ENCODE measurements around the gene CIBAR2. TPM values are rescaled to one million over a fixed set of nuclear protein-coding genes. Genes with fewer than 3 reads are reported as not detected.

CIBAR2 gene
- not detected for total RNA-seq (2021; fragmentation: NEBNext Ultra II Directional; extraction: Animal tissue kit (Norgen Biotek cat#: 25700))
- long read RNA-seq = 0 reads

- TF ChIP-seq CTCF (IDR thresholded peaks at IDR 0.05) = no peak
- no peak within 1 kb of the TSS for H3K4me3 Mint-ChIP-seq
- no peaks in the 10 kb centered on the region for H3K9me3 Mint-ChIP-seq
- DNase-seq = no peak
- peaks cover 4% of the 10 kb centered on the region; the same call in 1 of the 2 replicates for H3K27me3 Mint-ChIP-seq (ENCODE audit: insufficient read depth)
- no peaks in the 10 kb centered on the region for H3K36me3 Mint-ChIP-seq (ENCODE audit: low read depth)
- H3K27ac Mint-ChIP-seq = no peak within 1 kb of the TSS
- peaks cover 13% of the 10 kb centered on the region for H3K4me1 Mint-ChIP-seq (ENCODE audit: low read depth)
Measured at GRCh38 chr16:85112364-85112763, at the start of gene CIBAR2. CIBAR2 (minus strand) TSS chr16:85112472; CDS start chr16:85112352, 120 bp downstream.

DNA sequence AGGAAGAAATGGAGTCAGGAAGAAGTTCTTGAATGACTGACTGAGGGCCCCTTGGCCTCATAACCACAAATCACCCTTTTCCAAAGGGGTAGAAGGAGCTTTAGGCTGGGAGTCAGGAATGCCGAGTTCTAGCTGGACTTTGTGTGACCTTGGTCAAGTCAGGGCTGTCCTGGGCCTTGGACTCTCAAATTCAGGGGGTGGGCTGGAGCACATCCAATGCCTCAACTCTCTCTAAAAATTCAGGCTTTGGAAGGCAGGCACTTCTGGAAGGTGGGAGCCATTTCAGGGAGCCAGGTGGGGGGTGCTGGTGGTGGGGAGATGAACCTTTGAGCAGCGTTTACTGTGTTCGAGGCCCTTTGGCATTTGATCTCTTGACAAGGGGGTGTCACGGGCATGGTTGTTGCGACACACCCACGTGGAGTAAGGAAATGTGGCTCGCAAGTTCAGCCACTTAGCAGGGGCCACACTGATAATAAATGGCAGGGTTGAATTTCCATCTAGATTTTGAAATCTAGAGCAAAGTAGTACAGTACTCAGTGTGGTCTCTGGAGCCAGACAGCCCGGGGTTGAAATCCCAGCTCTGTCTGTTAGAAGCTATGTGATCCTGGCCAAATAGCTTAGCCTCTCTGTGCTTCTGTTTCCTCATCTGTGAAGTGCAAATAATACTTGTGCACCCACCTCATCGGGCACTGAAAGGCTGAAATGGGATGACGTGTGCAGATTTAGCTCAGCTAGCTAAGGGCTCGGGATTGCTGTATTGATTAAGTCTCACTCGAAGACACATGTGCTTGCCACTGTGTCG lies 47.1 kb upstream of the CIBAR2 start:
- Mint-ChIP-seq H3K4me3 (no peak overlapping the region), H3K27ac (no peak overlapping the region), H3K9me3 (no peaks in the 10 kb centered on the region), H3K27me3 (ENCODE audit: insufficient read depth) (peaks cover 7% of the 10 kb centered on the region), H3K4me1 (ENCODE audit: low read depth) (peaks cover 37% of the 10 kb centered on the region), H3K36me3 (ENCODE audit: low read depth) (no peaks in the 10 kb centered on the region)
- TF ChIP-seq CTCF (IDR thresholded peaks at IDR 0.05) = no peak
- DNase-seq = no peak

DNA sequence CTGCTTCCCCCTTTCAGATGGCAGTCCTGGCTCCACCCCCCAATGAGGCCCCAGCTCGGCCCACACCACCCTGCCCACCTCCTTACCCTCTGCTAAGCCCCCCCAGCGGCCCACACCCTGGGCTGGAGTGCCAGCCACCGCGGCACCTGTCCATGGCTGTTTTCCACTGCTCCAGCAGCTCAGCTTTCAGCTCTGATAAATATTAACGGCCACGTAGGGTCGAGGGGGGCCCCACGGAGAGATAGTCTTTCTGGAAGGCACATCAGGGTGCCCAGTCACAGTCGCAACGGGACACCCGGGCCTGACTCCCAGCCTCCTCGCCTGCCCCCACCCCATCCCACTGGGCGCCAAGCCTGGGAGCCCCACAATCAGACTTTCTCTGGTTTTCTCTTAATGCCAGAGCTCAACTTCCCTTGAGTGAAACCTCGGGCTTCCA lies 46.5 kb upstream of the CIBAR2 start:
- Mint-ChIP-seq H3K27ac (no peak overlapping the region), H3K36me3 (ENCODE audit: low read depth) (no peaks in the 10 kb centered on the region), H3K9me3 (no peaks in the 10 kb centered on the region), H3K27me3 (ENCODE audit: insufficient read depth) (peaks cover 7% of the 10 kb centered on the region), H3K4me1 (ENCODE audit: low read depth) (peaks cover 37% of the 10 kb centered on the region), H3K4me3 (no peak overlapping the region)
- no peak for TF ChIP-seq CTCF (IDR thresholded peaks at IDR 0.05)
- no peak for DNase-seq

DNA sequence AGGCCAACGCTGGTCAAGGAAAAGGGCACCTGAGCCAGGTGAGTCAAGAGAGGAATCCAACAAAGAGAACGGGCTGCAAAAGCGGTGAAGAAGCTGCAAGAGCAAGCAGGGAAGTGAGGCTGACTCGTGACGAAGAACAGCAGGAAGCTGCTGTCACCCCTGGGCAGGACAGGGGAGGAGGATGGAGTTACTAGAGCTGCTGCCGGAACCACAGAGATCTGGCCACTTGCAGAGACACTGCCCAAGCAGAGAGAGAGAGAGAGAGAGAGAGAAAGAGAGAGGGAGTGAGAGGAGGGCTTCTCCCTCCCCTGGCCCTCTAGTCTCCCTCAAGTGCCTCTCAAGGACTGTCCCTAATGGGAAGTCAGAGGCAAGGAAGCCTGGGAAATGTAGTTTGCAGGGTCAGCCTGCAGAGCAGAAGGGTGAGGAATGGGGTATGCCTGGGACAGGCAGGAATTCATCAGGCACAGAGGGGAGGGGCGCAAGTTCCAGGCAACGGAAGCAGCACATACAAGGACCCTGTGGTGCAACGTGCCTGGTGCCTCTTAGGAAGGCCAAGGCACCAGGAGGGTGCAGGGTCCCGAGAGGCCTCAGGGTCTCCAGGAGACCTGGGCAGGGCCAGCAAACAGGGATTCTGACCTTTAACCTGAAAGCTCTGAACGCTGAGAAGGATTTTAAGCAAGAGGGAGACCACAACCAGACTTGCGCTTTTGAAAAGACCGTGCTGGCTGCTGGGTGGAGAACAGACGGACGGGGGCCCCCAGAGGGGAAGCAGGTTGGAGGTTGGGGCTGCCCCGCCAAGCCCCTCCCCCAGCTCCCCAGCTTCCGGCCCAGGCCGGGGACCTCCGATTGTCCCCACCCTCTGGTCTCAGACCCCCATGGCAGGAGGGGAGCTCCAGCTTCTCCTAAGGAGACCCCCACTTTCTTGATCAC lies 45.8 kb upstream of the CIBAR2 start:
- Mint-ChIP-seq H3K27me3 (ENCODE audit: insufficient read depth) (peaks cover 4% of the 10 kb centered on the region; the same call in 1 of the 2 replicates), H3K4me3 (no peak overlapping the region), H3K36me3 (ENCODE audit: low read depth) (no peaks in the 10 kb centered on the region), H3K27ac (no peak overlapping the region), H3K4me1 (ENCODE audit: low read depth) (peaks cover 36% of the 10 kb centered on the region), H3K9me3 (no peaks in the 10 kb centered on the region)
- DNase-seq = no peak
- TF ChIP-seq CTCF (IDR thresholded peaks at IDR 0.05) = no peak

- Mint-ChIP-seq H3K27ac (no peak overlapping the region), H3K36me3 (ENCODE audit: low read depth) (no peaks in the 10 kb centered on the region), H3K4me1 (ENCODE audit: low read depth) (peaks cover 29% of the 10 kb centered on the region), H3K4me3 (no peak overlapping the region), H3K27me3 (ENCODE audit: insufficient read depth) (peaks cover 4% of the 10 kb centered on the region; the same call in 1 of the 2 replicates), H3K9me3 (no peaks in the 10 kb centered on the region)
- no peak for TF ChIP-seq CTCF (IDR thresholded peaks at IDR 0.05)
- no peak for DNase-seq
Measured at GRCh38 chr16:85157372-85157771, 45.1 kb upstream of the CIBAR2 start.

All from HFFc6 (cell line).